ENCODE data around the gene CSAD. TPM values are rescaled to one million over a fixed set of nuclear protein-coding genes. Genes with fewer than 3 reads are reported as not detected.

CSAD gene
- total RNA-seq, 1 donor from 2014 or later, result 30.7 TPM

DNA sequence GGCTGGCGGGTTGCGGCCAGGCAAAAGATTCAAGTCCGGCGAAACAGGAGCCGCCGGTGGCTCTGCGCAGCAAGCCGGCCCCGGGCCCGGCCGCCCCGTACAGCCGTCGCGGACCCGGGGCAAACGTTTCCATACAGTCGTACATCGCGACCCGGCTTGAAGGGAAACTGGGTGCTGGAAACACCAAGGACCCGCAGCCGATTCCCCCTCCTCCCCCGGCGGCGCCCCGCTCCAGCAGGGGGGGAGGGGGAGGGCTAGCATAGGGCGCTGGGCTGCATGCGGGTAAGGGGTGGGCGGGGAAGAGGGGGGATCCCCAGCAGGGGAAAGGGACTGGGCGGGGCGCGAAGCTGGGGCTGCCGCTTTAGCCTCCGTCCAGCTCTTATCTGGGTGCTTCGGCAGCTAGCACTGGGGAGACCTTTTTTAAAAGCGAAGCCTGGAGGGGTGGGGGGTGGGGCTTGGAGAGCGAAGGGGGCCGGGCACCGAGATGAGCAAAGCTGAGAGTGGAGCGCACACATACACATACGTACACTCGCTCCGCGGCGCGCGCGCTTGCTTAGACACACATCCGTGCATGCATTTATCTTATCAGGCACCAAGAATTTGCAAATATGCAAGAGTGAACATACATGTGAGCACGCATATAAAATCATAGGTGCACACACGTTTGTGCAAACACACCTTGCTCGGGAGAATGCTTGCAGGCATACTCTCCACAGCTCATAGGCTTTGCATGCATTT lies 39.4 kb upstream of the CSAD start:
- Histone ChIP-seq H3K36me3 (peaks cover under 1 to 5% of the 10 kb centered on the region in 2 donors), H3K27me3 (no peaks in the 10 kb centered on the region), H3K9me3 (no peaks in the 10 kb centered on the region), H3K27ac (peak overlapping the region; percentile 80 to 96), H3K4me3 (peak overlapping the region; percentile 85 to 90), H3K4me1 (peaks cover 31 to 56% of the 10 kb centered on the region in 2 donors)
- intact Hi-C loops (cut with DNase I), result loop anchor here (2.0 to 10.0 kb wide), 3 partner anchors 49 to 1175 kb away; partner anchors contain the start of genes ESPL1 and PFDN5
- DNase-seq (ENCODE audit: low spot score in 2 of 2), result peak in 1 of 2 donors; percentile 82
- no peak for TF ChIP-seq CTCF (IDR thresholded peaks at IDR 0.05)

GRCh38 chr12:53219292-53219955 lies 38.7 kb upstream of the CSAD start:
- H3K27ac ChIP-seq, result peak overlapping the region; percentile 80 to 96
- peak overlapping the region; percentile 85 to 90 for H3K4me3 ChIP-seq
- no peak for TF ChIP-seq CTCF (IDR thresholded peaks at IDR 0.05)
- H3K27me3 ChIP-seq, result no peaks in the 10 kb centered on the region
- H3K36me3 ChIP-seq, result peaks cover 7 to 12% of the 10 kb centered on the region in 2 donors
- no peak for DNase-seq (ENCODE audit: low spot score in 2 of 2)
- intact Hi-C loops (cut with DNase I), result loop anchor here (2.0 kb wide), 1 partner anchor 75 kb away; the partner anchor contains the start of gene PFDN5
- peaks cover 27 to 49% of the 10 kb centered on the region in 2 donors for H3K4me1 ChIP-seq
- no peaks in the 10 kb centered on the region for H3K9me3 ChIP-seq

- Histone ChIP-seq H3K27ac (peak overlapping the region; percentile 80 to 96), H3K4me1 (peaks cover 24 to 42% of the 10 kb centered on the region in 2 donors)
Observed at GRCh38 chr12:53218551-53219291, 38.0 kb upstream of the CSAD start.

GRCh38 chr12:53217931-53218307 lies 37.2 kb upstream of the CSAD start:
- Histone ChIP-seq H3K36me3 (peaks cover 20 to 27% of the 10 kb centered on the region in 2 donors), H3K4me3 (peak overlapping the region; percentile 85 to 90), H3K9me3 (no peaks in the 10 kb centered on the region), H3K4me1 (peaks cover 16 to 34% of the 10 kb centered on the region in 2 donors), H3K27ac (peak overlapping the region; percentile 80 to 96), H3K27me3 (no peaks in the 10 kb centered on the region)
- DNase-seq (ENCODE audit: low spot score in 2 of 2), result no peak
- TF ChIP-seq CTCF (IDR thresholded peaks at IDR 0.05), result no peak
- intact Hi-C loops (cut with DNase I), result loop anchor here (2.0 kb wide), 1 partner anchor 77 kb away; the partner anchor contains the start of gene PFDN5

More at GRCh38 chr12:53218551-53219291, 38.0 kb upstream of the CSAD start:
- no peaks in the 10 kb centered on the region for H3K27me3 ChIP-seq
- DNase-seq (ENCODE audit: low spot score in 2 of 2), result no peak
- TF ChIP-seq CTCF (IDR thresholded peaks at IDR 0.05), result no peak
- peak overlapping the region; percentile 85 to 90 for H3K4me3 ChIP-seq
- H3K9me3 ChIP-seq, result no peaks in the 10 kb centered on the region
- H3K36me3 ChIP-seq, result peaks cover 14 to 19% of the 10 kb centered on the region in 2 donors
- intact Hi-C loops (cut with DNase I), result loop anchor here (2.0 kb wide), 1 partner anchor 76 kb away; the partner anchor contains the start of gene PFDN5

All from ascending aorta (tissue), 2 donors.